Ureter (tissue), 1 donor: Measurements from ENCODE around the gene NKX2-1. TPM values are rescaled to one million over a fixed set of nuclear protein-coding genes. Genes with fewer than 3 reads are reported as not detected.
"Not testable (repeated sequence)": the region's sequence is repeated elsewhere in the genome, so short reads cannot be mapped to it uniquely, and the experiment has no call there.

Experiments used
- DNase-seq: peaks from one replicate; pipeline ENCODE4 v3.0.0-alpha.2; 2020; ENCODE audit warnings: low spot score
- total RNA-seq: library from RNA; stranded (reverse); gene quantifications from one replicate; pipeline ENCODE4 v1.2.4, GENCODE V29; 2023
- donor health status: DM: yes; HTN: yes; CAD: no.

The NKX2-1 gene
- total RNA-seq, 1 donor from 2014 or later: not detected

DNA sequence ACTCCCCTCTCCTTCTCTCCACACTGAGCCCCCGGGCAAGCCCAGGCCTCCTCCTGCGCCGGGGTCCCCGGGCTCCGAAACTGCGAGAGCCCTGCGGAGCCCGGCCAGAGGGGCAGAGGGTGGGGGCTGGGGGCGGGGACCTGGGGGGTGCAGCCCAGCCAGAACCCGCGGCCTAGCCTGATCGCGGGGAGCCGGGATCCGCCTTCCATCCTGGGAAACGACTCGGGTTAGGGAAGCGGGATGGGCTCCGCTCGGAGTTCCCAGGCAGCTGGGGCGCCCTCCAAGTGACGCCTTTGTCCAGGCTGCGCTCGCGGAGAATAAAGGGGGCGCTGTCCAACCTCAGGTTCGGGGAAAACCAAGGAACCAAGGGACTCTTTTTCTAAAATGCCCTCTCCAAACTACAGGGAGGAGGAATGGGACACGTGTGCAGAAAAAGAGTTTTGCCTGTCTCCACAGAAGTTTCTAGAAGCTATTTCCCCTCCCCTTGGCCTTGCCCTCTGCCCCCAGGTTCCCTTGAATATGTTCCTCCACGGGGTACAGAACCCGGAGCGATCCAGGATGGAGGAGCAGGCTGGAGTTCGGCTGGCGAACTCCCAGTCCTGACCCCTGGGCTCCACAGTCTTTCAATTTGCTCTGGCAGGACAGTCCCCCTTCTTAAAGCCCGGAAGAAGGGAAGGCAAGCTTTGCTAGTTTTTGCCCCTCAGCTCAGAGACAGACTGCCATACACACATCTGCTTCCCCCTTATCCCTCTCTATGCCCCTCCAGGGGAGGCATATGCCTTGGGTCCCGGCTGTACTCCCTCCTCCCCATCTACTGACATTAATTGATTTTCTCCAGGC lies 13.9 kb downstream of the NKX2-1 start:
- no peak for DNase-seq

DNA sequence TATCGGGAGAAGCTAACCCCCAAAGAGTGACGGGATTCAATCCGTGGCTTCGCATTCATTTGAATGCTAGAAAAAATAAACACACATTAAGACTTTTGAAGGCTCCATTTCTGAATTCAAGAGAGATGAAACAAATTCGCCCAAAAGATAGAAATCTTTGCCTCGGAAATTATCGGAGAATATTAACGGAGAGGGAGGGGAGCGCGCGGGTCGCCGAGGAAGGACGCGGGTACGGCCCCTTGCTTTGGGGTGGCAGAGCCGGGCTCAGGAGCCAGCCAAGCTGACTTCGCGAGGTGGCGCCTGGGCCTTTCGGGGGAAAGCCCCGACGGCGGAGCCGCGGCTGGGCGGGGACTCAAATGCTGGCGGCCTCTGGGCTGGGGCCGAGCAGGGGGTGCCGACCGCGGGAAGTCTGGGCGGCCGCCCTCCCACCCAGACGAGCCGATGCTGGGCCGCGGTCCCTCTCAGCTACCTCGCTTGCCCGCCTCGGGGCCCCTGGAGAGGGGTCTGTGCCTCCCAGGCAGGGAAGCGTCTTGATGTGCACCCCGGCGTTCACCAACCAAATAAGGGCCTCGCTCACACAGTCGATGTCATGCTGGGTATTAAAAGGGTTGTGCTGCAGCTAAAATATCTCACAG lies 14.7 kb downstream of the NKX2-1 start:
- DNase-seq: no peak

- no peak for DNase-seq
Measured at GRCh38 chr14:36504771-36505175, 15.3 kb downstream of the NKX2-1 start.

GRCh38 chr14:36503771-36504741 lies 16.0 kb downstream of the NKX2-1 start:
- no peak for DNase-seq

DNA sequence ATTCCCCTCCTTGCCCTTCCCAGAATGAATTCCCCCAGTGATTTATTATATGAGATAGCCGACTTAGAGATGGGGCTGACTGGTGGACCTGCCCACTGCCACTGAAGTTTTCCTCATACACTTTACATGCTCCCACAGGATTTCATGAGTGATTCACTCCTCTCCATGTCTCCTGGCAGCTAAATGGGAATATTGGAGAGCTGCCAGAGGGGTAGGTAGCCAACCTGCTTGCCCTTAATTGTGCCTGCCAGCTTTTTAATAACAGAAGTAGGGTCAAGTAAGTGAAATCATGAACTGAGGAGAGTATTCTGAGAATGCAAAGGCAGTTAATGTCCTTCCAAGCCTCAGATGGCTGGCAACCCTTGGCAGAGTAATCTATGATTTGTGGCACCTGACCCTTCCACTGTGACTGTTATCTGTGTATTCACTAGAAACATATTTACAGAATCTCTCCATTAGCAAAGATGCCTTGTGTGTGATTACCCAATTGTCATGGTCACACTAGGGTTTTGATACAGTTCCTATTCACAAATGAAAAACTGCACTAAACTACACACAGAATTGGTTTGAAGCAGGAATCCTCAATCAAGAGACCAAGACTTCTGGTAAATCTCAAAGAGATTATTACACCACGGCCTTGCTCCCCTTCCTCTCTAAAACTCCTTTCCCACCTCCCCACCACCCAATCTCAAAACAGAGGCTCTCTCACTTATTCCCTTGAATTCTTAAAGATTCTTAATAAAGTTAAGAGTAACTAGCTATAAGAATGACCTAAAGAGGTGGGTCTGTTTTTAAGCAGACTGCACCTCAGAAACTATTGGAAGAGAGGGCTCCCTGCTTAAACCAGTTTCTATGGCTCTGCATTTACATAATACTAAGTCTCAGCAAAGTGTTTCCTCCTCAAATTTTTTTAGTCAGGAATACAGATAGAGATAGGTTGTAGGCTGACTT lies 17.2 kb downstream of the NKX2-1 start:
- DNase-seq: no peak

DNA sequence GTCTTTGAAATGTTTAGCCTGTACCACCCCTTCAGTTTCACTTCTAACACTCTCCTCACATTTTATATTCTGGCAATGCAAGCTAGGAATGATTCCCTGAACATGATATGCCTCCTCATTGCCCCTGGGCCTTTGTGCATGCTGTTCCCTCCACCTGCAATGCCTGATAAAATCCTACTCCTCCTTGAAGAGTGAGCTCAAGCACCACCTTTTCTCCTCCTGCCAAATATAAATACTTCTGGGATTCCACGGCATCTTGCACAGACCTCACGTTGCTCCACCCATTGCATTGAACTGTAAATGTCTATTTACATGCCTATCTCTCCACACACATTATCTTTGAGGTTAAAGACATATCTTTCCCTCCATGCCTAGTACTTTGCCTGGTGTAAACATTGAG lies 21.1 kb downstream of the NKX2-1 start:
- DNase-seq: no peak

- no peak for DNase-seq
Measured at GRCh38 chr14:36496346-36496745, 23.7 kb downstream of the NKX2-1 start.

- no peak for DNase-seq
Measured at GRCh38 chr14:36495666-36496065, 24.4 kb downstream of the NKX2-1 start.

DNA sequence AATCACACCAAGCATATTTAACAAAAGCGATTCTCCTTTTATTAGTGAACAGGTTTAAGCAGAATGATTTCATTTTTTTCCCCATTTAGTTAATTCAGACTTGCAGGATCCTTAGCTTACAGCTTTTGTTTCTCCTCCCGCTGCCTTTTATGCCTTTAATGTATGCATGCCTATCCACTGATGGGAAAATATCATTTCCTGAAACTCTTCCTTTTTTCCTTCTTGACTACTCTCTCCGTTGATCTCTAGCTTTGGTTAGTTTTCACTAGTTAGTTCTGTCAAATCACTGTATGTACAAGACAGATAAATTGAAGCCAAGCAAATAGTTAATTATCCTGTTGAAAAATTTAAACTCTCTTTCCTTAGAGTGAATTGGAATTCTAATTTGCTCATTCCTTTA lies 26.3 kb downstream of the NKX2-1 start:
- no peak for DNase-seq

DNA sequence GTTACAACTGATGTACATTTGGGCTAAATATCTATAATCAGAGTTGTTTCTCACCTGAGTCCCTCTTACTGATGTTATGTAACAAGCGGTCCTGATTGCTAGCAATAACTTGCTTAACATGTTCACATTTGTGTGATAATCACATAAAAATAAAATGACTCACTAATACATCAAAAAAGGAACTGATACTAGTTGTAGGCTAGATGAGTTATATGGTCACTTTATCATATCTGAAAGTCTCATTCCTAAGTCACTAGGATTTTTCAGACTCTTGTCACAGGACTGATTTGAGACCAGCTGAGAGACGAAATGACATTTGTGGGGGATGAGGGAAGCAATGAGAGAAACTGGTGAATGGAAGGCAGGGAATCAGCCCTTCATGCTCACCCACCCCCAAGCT lies 34.3 kb downstream of the NKX2-1 start:
- DNase-seq: no peak

DNA sequence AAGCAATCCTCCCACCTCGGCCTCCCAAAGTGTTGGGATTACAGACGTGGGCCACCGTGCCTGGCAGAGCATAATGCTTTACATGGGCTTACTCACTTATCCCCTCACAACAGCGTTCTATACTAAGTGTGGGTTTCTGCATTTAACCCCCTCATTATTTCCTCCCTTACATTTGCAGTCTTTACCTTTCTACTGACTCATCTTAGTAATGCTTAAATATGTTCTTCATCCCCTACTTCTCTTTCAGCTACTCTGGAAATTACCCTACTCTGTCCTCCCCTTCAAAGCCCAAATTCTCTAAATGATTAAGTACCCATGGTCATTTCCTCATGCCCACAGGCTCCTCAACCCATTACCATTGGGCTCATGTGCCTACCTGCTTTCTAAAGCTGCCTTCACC lies 40.7 kb downstream of the NKX2-1 start:
- DNase-seq: no peak

- no peak for DNase-seq
Measured at GRCh38 chr14:36478782-36479181, 41.2 kb downstream of the NKX2-1 start.

GRCh38 chr14:36477266-36477665 lies 42.8 kb downstream of the NKX2-1 start:
- no peak for DNase-seq

DNA sequence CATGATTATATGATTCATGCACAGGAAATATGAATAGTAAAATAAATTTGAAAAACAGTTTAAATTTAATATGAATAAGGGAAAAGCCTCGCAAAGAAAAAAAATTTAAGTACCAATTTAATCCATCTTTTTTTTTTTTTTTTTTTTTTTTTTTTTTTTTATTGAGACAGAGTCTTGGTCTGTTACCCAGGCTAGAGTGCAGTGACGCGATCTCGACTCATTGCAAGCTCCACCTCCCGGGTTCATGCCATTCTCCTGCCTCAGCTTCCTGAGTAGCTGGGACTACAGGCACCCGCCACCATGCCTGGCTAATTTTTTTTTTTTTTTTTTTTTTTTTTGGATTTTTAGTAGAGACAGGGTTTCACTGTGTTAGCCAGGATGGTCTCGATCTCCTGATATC lies 44.0 kb downstream of the NKX2-1 start:
- DNase-seq: not testable (repeated sequence)

GRCh38 chr14:36474593-36474992 lies 45.4 kb downstream of the NKX2-1 start:
- DNase-seq: no peak

DNA sequence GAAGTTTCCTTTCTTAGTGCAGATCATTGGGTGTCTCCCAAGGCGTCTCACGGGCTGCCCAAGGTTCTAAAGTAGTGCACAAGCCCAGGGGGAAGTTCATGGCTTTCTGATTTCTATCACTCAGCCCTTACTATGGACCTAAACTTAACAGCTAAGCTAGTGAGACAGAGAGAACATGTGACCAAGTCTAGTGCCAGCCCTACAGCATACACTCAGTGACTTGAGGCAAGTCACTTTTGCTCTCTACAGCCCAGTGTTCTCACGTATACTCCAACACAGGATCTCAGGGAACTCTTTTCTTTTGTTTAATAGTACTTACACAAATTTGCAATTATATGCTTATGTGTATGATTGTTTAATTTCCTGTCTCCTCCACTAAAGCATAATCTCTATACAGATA lies 48.6 kb downstream of the NKX2-1 start:
- DNase-seq: no peak

GRCh38 chr14:36467332-36467731 lies 52.7 kb downstream of the NKX2-1 start:
- DNase-seq: no peak
